ENCODE data around the gene PPFIA1.

DNA sequence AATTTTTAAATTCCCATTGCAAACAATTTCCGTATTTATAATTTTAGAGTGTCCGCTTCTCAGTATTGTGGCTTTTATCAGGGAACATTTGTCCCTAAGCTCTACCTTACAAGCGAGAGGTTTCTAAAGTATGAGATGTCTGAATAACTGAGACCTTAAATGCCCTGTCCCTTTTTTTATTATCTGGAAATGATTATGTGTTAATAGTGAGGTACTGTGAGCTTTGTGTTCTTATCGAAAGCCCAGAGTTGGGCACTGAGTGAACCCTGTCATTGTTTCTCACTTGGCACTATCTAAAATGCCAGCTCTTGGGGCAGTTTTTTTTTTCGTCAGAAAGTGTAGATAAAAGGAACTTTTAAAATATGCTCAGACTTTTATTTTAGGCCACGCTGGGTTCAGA is 137.3 kb downstream of the PPFIA1 start:
- TF ChIP-seq, protein P1, sequence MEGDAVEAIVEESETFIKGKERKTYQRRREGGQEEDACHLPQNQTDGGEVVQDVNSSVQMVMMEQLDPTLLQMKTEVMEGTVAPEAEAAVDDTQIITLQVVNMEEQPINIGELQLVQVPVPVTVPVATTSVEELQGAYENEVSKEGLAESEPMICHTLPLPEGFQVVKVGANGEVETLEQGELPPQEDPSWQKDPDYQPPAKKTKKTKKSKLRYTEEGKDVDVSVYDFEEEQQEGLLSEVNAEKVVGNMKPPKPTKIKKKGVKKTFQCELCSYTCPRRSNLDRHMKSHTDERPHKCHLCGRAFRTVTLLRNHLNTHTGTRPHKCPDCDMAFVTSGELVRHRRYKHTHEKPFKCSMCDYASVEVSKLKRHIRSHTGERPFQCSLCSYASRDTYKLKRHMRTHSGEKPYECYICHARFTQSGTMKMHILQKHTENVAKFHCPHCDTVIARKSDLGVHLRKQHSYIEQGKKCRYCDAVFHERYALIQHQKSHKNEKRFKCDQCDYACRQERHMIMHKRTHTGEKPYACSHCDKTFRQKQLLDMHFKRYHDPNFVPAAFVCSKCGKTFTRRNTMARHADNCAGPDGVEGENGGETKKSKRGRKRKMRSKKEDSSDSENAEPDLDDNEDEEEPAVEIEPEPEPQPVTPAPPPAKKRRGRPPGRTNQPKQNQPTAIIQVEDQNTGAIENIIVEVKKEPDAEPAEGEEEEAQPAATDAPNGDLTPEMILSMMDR (IDR thresholded peaks at IDR 0.05; ENCODE audit: low read depth, low read length) = no peak
- no peak for TF ChIP-seq EZH2phosphoT487 (IDR thresholded peaks at IDR 0.05; ENCODE audit: low read depth)
